ENCODE results near the gene ILKAP.

Gene ILKAP

DNA sequence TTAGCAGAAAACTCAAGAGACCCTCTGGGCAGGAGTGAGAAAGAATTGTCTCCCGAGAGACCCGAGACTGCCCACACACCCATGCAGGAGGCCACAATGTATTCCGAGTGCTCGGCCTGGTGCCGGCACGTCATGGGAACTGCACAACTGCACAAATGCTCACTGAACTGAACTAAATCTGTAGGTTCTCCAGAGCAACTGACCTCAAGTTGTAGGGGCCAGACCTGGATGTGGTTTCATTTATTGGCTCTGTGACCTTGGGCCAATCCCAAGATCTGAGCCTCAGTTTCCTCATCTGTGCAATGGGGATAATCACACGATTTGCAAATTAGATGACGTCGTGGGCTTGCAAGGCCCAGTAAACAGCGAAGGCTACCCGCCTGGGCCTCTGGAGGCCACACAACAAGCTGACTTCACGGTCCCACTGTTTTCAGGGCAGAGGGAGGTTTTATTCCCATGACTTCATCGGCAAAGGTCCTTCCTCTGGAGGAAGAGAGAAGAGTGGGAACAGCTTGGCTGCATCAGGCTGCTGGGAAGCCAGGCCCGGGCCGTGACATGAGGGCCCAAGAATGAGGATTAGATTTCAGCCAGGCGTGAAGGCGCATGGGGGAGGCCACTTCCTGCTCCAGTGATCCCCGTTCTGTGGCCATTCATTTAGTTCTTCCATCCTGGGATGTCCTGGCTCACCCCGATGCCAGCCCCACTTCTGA, 48.3 kb downstream of the ILKAP start:
- no peak overlapping the region for H4K12ac ChIP-seq (ENCODE audit: low read depth, low read length)
- no CpG with 5 or more reads among the region's 19 CpGs for WGBS (ENCODE audit: extremely low coverage, insufficient coverage, insufficient read length)
- H3K79me2 ChIP-seq (ENCODE audit: control insufficient read depth, insufficient read depth, low read length, poor library complexity), result no peaks in the 10 kb centered on the region
- no peak overlapping the region for H3K23ac ChIP-seq (ENCODE audit: low read length)
- H3K9me3 ChIP-seq (ENCODE audit: insufficient read depth, low read depth, low read length), result peaks cover 6% of the 10 kb centered on the region
- H3K27me3 ChIP-seq (ENCODE audit: insufficient read depth, low read length), result peaks cover 17% of the 10 kb centered on the region
- no peaks in the 10 kb centered on the region for H3K79me1 ChIP-seq (ENCODE audit: low read length)
- H3K9ac ChIP-seq (ENCODE audit: low read length), result no peak overlapping the region
- H3K18ac ChIP-seq (ENCODE audit: low read length), result no peak overlapping the region
- no peak overlapping the region for H2BK5ac ChIP-seq (ENCODE audit: low read depth, low read length, poor library complexity)
- H3K14ac ChIP-seq (ENCODE audit: low read length), result no peak overlapping the region
- no peak overlapping the region for H3K4ac ChIP-seq (ENCODE audit: low read depth, low read length)
- H3K36me3 ChIP-seq (ENCODE audit: control insufficient read depth in 1 of 2, insufficient read depth in 2 of 2, low read length in 2 of 2), result no peaks in the 10 kb centered on the region
- no peak overlapping the region for H2AK5ac ChIP-seq (ENCODE audit: low read length)
- H3K4me1 ChIP-seq (ENCODE audit: control insufficient read depth in 1 of 2, insufficient read depth in 2 of 2, low read length in 2 of 2), result peaks cover 1 to 2% of the 10 kb centered on the region in 2 experiments
- no peak overlapping the region for H3K4me2 ChIP-seq (ENCODE audit: low read length)
- no peak overlapping the region for H2BK120ac ChIP-seq (ENCODE audit: insufficient read depth, low read length, poor library complexity)
- no peak overlapping the region for H2AFZ ChIP-seq (ENCODE audit: insufficient read depth, low read length, poor library complexity)
- no peak overlapping the region for H4K8ac ChIP-seq (ENCODE audit: low read depth, low read length)
- H2BK12ac ChIP-seq (ENCODE audit: low read length), result no peak overlapping the region
- H3K27ac ChIP-seq (ENCODE audit: low read depth, low read length), result no peak overlapping the region
- no peak for DNase-seq
- no peak overlapping the region for H4K91ac ChIP-seq (ENCODE audit: low read depth, low read length)
- no peak overlapping the region for H3K4me3 ChIP-seq (ENCODE audit: low read depth, low read length)

- WGBS (ENCODE audit: extremely low coverage, insufficient coverage, insufficient read length), result no CpG with 5 or more reads among the region's 10 CpGs
- H2BK5ac ChIP-seq (ENCODE audit: low read depth, low read length, poor library complexity), result no peak overlapping the region
- no peak overlapping the region for H3K27ac ChIP-seq (ENCODE audit: low read depth, low read length)
- no peak overlapping the region for H2BK12ac ChIP-seq (ENCODE audit: low read length)
- no peak overlapping the region for H3K4ac ChIP-seq (ENCODE audit: low read depth, low read length)
- H4K12ac ChIP-seq (ENCODE audit: low read depth, low read length), result no peak overlapping the region
- H3K14ac ChIP-seq (ENCODE audit: low read length), result no peak overlapping the region
- H3K79me1 ChIP-seq (ENCODE audit: low read length), result no peaks in the 10 kb centered on the region
- no peak overlapping the region for H2BK120ac ChIP-seq (ENCODE audit: insufficient read depth, low read length, poor library complexity)
- H3K9me3 ChIP-seq (ENCODE audit: insufficient read depth, low read depth, low read length), result peaks cover 2% of the 10 kb centered on the region
- peaks cover 12% of the 10 kb centered on the region for H3K27me3 ChIP-seq (ENCODE audit: insufficient read depth, low read length)
- H3K4me2 ChIP-seq (ENCODE audit: low read length), result no peak overlapping the region
- no peak overlapping the region for H4K91ac ChIP-seq (ENCODE audit: low read depth, low read length)
- H2AK5ac ChIP-seq (ENCODE audit: low read length), result no peak overlapping the region
- no peaks in the 10 kb centered on the region for H3K79me2 ChIP-seq (ENCODE audit: control insufficient read depth, insufficient read depth, low read length, poor library complexity)
- no peak overlapping the region for H3K23ac ChIP-seq (ENCODE audit: low read length)
- no peak for DNase-seq
- peaks cover 1 to 2% of the 10 kb centered on the region in 2 experiments for H3K4me1 ChIP-seq (ENCODE audit: control insufficient read depth in 1 of 2, insufficient read depth in 2 of 2, low read length in 2 of 2)
- no peak overlapping the region for H3K4me3 ChIP-seq (ENCODE audit: low read depth, low read length)
- no peaks in the 10 kb centered on the region for H3K36me3 ChIP-seq (ENCODE audit: control insufficient read depth in 1 of 2, insufficient read depth in 2 of 2, low read length in 2 of 2)
- H2AFZ ChIP-seq (ENCODE audit: insufficient read depth, low read length, poor library complexity), result no peak overlapping the region
- no peak overlapping the region for H3K9ac ChIP-seq (ENCODE audit: low read length)
- no peak overlapping the region for H4K8ac ChIP-seq (ENCODE audit: low read depth, low read length)
- H3K18ac ChIP-seq (ENCODE audit: low read length), result no peak overlapping the region
These were observed 48.9 kb downstream of the ILKAP start for GRCh38 chr2:238154570-238154969.

GRCh38 chr2:238152771-238153688, 50.5 kb downstream of the ILKAP start:
- Histone ChIP-seq H2AK5ac (ENCODE audit: low read length) (no peak overlapping the region), H3K4me3 (ENCODE audit: low read depth, low read length) (no peak overlapping the region), H3K79me2 (ENCODE audit: control insufficient read depth, insufficient read depth, low read length, poor library complexity) (no peaks in the 10 kb centered on the region), H3K14ac (ENCODE audit: low read length) (no peak overlapping the region), H3K79me1 (ENCODE audit: low read length) (no peaks in the 10 kb centered on the region), H3K27me3 (ENCODE audit: insufficient read depth, low read length) (peaks cover under 1% of the 10 kb centered on the region), H4K8ac (ENCODE audit: low read depth, low read length) (no peak overlapping the region), H3K18ac (ENCODE audit: low read length) (no peak overlapping the region), H4K91ac (ENCODE audit: low read depth, low read length) (no peak overlapping the region), H2BK12ac (ENCODE audit: low read length) (no peak overlapping the region), H3K4me2 (ENCODE audit: low read length) (no peak overlapping the region), H3K23ac (ENCODE audit: low read length) (no peak overlapping the region), H2BK5ac (ENCODE audit: low read depth, low read length, poor library complexity) (no peak overlapping the region), H3K4me1 (ENCODE audit: control insufficient read depth in 1 of 2, insufficient read depth in 2 of 2, low read length in 2 of 2) (no peaks in the 10 kb centered on the region), H3K36me3 (ENCODE audit: control insufficient read depth in 1 of 2, insufficient read depth in 2 of 2, low read length in 2 of 2) (no peaks in the 10 kb centered on the region), H3K9me3 (ENCODE audit: insufficient read depth, low read depth, low read length) (peaks cover 2% of the 10 kb centered on the region), H2BK120ac (ENCODE audit: insufficient read depth, low read length, poor library complexity) (no peak overlapping the region), H4K12ac (ENCODE audit: low read depth, low read length) (no peak overlapping the region), H3K4ac (ENCODE audit: low read depth, low read length) (no peak overlapping the region), H3K27ac (ENCODE audit: low read depth, low read length) (no peak overlapping the region), H2AFZ (ENCODE audit: insufficient read depth, low read length, poor library complexity) (no peak overlapping the region), H3K9ac (ENCODE audit: low read length) (no peak overlapping the region)
- DNase-seq, result no peak
- no CpG with 5 or more reads among the region's 22 CpGs for WGBS (ENCODE audit: extremely low coverage, insufficient coverage, insufficient read length)

DNA sequence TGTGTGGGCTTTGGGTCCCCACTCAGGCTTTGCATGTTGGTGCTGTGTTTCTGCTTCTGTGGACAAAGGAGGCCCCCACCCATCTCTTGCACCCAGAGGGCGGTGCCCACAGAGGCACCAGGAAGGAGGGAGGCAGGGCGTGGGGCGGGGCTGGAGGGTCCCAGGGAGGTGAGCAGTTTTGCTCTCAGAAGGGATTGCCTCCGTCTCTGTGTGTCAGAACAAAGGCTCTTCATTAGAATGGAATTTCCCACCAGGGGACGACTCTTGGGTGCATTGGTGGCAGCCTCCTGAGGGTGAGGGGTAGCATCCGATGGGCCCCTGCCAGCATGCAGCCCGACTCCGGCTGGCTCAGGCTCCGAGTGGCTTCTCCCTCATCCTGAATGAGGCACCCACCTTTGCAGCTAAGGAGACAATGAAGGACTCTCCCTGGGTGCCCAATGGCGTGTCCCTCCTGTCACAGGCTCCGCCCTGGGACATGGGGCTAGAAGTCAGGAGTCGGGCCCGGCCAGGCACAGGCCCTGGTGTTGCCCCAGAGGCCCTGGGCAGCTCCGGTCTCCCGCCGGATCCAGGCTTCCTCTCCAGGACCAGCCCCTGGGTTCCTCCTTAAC, 51.8 kb downstream of the ILKAP start:
- no peak overlapping the region for H3K27ac ChIP-seq (ENCODE audit: low read depth, low read length)
- H2BK120ac ChIP-seq (ENCODE audit: insufficient read depth, low read length, poor library complexity), result no peak overlapping the region
- H3K4me2 ChIP-seq (ENCODE audit: low read length), result no peak overlapping the region
- no CpG with 5 or more reads among the region's 16 CpGs for WGBS (ENCODE audit: extremely low coverage, insufficient coverage, insufficient read length)
- H3K27me3 ChIP-seq (ENCODE audit: insufficient read depth, low read length), result no peaks in the 10 kb centered on the region
- no peak overlapping the region for H2AK5ac ChIP-seq (ENCODE audit: low read length)
- no peak for DNase-seq
- no peaks in the 10 kb centered on the region for H3K79me2 ChIP-seq (ENCODE audit: control insufficient read depth, insufficient read depth, low read length, poor library complexity)
- H3K9ac ChIP-seq (ENCODE audit: low read length), result no peak overlapping the region
- no peaks in the 10 kb centered on the region for H3K79me1 ChIP-seq (ENCODE audit: low read length)
- no peak overlapping the region for H4K91ac ChIP-seq (ENCODE audit: low read depth, low read length)
- no peak overlapping the region for H4K8ac ChIP-seq (ENCODE audit: low read depth, low read length)
- peaks cover 2% of the 10 kb centered on the region for H3K9me3 ChIP-seq (ENCODE audit: insufficient read depth, low read depth, low read length)
- no peak overlapping the region for H2AFZ ChIP-seq (ENCODE audit: insufficient read depth, low read length, poor library complexity)
- H3K14ac ChIP-seq (ENCODE audit: low read length), result no peak overlapping the region
- H3K4me1 ChIP-seq (ENCODE audit: control insufficient read depth in 1 of 2, insufficient read depth in 2 of 2, low read length in 2 of 2), result no peaks in the 10 kb centered on the region
- H2BK12ac ChIP-seq (ENCODE audit: low read length), result no peak overlapping the region
- no peaks in the 10 kb centered on the region for H3K36me3 ChIP-seq (ENCODE audit: control insufficient read depth in 1 of 2, insufficient read depth in 2 of 2, low read length in 2 of 2)
- H3K23ac ChIP-seq (ENCODE audit: low read length), result no peak overlapping the region
- H3K18ac ChIP-seq (ENCODE audit: low read length), result no peak overlapping the region
- no peak overlapping the region for H4K12ac ChIP-seq (ENCODE audit: low read depth, low read length)
- H2BK5ac ChIP-seq (ENCODE audit: low read depth, low read length, poor library complexity), result no peak overlapping the region
- no peak overlapping the region for H3K4me3 ChIP-seq (ENCODE audit: low read depth, low read length)
- no peak overlapping the region for H3K4ac ChIP-seq (ENCODE audit: low read depth, low read length)

All from trophoblast cell (in vitro differentiated cells and primary cell).